ENCODE results near the gene TDRD10. TPM values are rescaled to one million over a fixed set of nuclear protein-coding genes. Genes with fewer than 3 reads are reported as not detected.

TDRD10 gene
- total RNA-seq, 1 donor from 2014 or later = 27.8 TPM

- DNase-seq (ENCODE audit: low spot score) = no peak
- peaks cover 26% of the 10 kb centered on the region for H3K36me3 Mint-ChIP-seq (ENCODE audit: low read depth, unreplicated experiment)
Measured at GRCh38 chr1:154478639-154479038, 23.4 kb upstream of the TDRD10 start.

GRCh38 chr1:154479764-154480421 is 22.1 kb upstream of the TDRD10 start:
- Mint-ChIP-seq H3K27me3 (ENCODE audit: unreplicated experiment) (peaks cover 5% of the 10 kb centered on the region), H3K36me3 (ENCODE audit: low read depth, unreplicated experiment) (peaks cover 34% of the 10 kb centered on the region), H3K9me3 (ENCODE audit: unreplicated experiment) (no peaks in the 10 kb centered on the region), H3K4me1 (ENCODE audit: unreplicated experiment) (peaks cover 46% of the 10 kb centered on the region), H3K27ac (ENCODE audit: unreplicated experiment) (no peak overlapping the region), H3K4me3 (ENCODE audit: unreplicated experiment) (peak overlapping the region; percentile 32)
- peak; percentile 89 for TF ChIP-seq CTCF (IDR thresholded peaks at IDR 0.05; ENCODE audit: unreplicated experiment)
- peak; percentile 82 for DNase-seq (ENCODE audit: low spot score)

More at GRCh38 chr1:154478639-154479038, 23.4 kb upstream of the TDRD10 start:
- Mint-ChIP-seq H3K4me1 (ENCODE audit: unreplicated experiment) (peaks cover 39% of the 10 kb centered on the region), H3K27me3 (ENCODE audit: unreplicated experiment) (peaks cover 2% of the 10 kb centered on the region), H3K27ac (ENCODE audit: unreplicated experiment) (no peak overlapping the region), H3K4me3 (ENCODE audit: unreplicated experiment) (no peak overlapping the region), H3K9me3 (ENCODE audit: unreplicated experiment) (no peaks in the 10 kb centered on the region)
- TF ChIP-seq CTCF (IDR thresholded peaks at IDR 0.05; ENCODE audit: unreplicated experiment) = no peak

GRCh38 chr1:154481053-154481452 is 21.0 kb upstream of the TDRD10 start:
- TF ChIP-seq CTCF (IDR thresholded peaks at IDR 0.05; ENCODE audit: unreplicated experiment) = no peak

GRCh38 chr1:154483941-154484803 is 17.8 kb upstream of the TDRD10 start:
- Mint-ChIP-seq H3K4me1 (ENCODE audit: unreplicated experiment) (peaks cover 65% of the 10 kb centered on the region), H3K4me3 (ENCODE audit: unreplicated experiment) (peak overlapping the region; percentile 86), H3K27me3 (ENCODE audit: unreplicated experiment) (peaks cover 13% of the 10 kb centered on the region), H3K9me3 (ENCODE audit: unreplicated experiment) (no peaks in the 10 kb centered on the region), H3K36me3 (ENCODE audit: low read depth, unreplicated experiment) (peaks cover 55% of the 10 kb centered on the region), H3K27ac (ENCODE audit: unreplicated experiment) (peak overlapping the region; percentile 95)
- no peak for TF ChIP-seq CTCF (IDR thresholded peaks at IDR 0.05; ENCODE audit: unreplicated experiment)
- no peak for DNase-seq (ENCODE audit: low spot score)

More at GRCh38 chr1:154481053-154481452, 21.0 kb upstream of the TDRD10 start:
- DNase-seq (ENCODE audit: low spot score) = no peak
- Mint-ChIP-seq H3K27me3 (ENCODE audit: unreplicated experiment) (peaks cover 6% of the 10 kb centered on the region), H3K4me1 (ENCODE audit: unreplicated experiment) (peaks cover 56% of the 10 kb centered on the region), H3K9me3 (ENCODE audit: unreplicated experiment) (no peaks in the 10 kb centered on the region), H3K4me3 (ENCODE audit: unreplicated experiment) (no peak overlapping the region), H3K27ac (ENCODE audit: unreplicated experiment) (peak overlapping the region; percentile 61), H3K36me3 (ENCODE audit: low read depth, unreplicated experiment) (peaks cover 43% of the 10 kb centered on the region)

All from endothelial cell (in vitro differentiated cells).